PFSK-1 (cell line): ENCODE data around the gene CYP2D6.

Experiments used
- FOXP2 ChIP-seq: optimal IDR thresholded peaks from 2 replicates; pipeline ENCODE3; 2011; ENCODE audit warnings: borderline replicate concordance, control low read depth, inconsistent platforms; ENCODE audit not compliant: insufficient read depth; ENCODE audit errors: extremely low read length, extremely low read depth
- POLR2AphosphoS5 ChIP-seq: IDR thresholded peaks from 2 replicates; pipeline ENCODE4 v1.6.1; 2012; ENCODE audit warnings: low read depth, mild to moderate bottlenecking, control low read depth, low read length, moderate library complexity
- REST ChIP-seq, 2 experiments: IDR thresholded peaks; 2 replicates each; pipeline versions ENCODE4 v1.6.1 to v1.8.0; 2011 to 2012; ENCODE audit warnings: low read depth in 2 of 2, low read length in 2 of 2, control low read depth in 1 of 2, inconsistent platforms in 1 of 2, mild to moderate bottlenecking in 1 of 2, moderate library complexity in 1 of 2; ENCODE audit not compliant: insufficient read depth in 1 of 2
- SIN3A ChIP-seq: IDR thresholded peaks from 2 replicates; pipeline ENCODE4 v1.6.1; 2012; ENCODE audit warnings: mild to moderate bottlenecking, low read length, moderate library complexity, borderline replicate concordance; ENCODE audit not compliant: insufficient read depth
- TAF1 ChIP-seq: IDR thresholded peaks from 2 replicates; pipeline ENCODE4 v1.6.1; 2012; ENCODE audit warnings: low read length, control low read depth, borderline replicate concordance; ENCODE audit not compliant: insufficient read depth

The CYP2D6 gene

GRCh38 chr22:42152661-42153270 lies 22.2 kb upstream of the CYP2D6 start:
- TF ChIP-seq FOXP2, result no peak

- TF ChIP-seq REST (IDR thresholded peaks at IDR 0.05; ENCODE audit: insufficient read depth in 1 of 2, low read depth in 2 of 2, low read length in 2 of 2) (no peak), FOXP2 (no peak), POLR2AphosphoS5 (no peak), SIN3A (no peak), TAF1 (no peak)
Observed at GRCh38 chr22:42151924-42152635, 21.5 kb upstream of the CYP2D6 start.

GRCh38 chr22:42150727-42151590 lies 20.3 kb upstream of the CYP2D6 start:
- TF ChIP-seq REST (IDR thresholded peaks at IDR 0.05; ENCODE audit: insufficient read depth in 1 of 2, low read depth in 2 of 2, low read length in 2 of 2) (no peak), SIN3A (no peak), FOXP2 (no peak), POLR2AphosphoS5 (no peak), TAF1 (no peak)

- TF ChIP-seq SIN3A (no peak), REST (IDR thresholded peaks at IDR 0.05; ENCODE audit: insufficient read depth in 1 of 2, low read depth in 2 of 2, low read length in 2 of 2) (no peak), POLR2AphosphoS5 (no peak), FOXP2 (no peak), TAF1 (no peak)
Observed at GRCh38 chr22:42145175-42145574, 14.6 kb upstream of the CYP2D6 start.

GRCh38 chr22:42142771-42143461 lies 12.3 kb upstream of the CYP2D6 start:
- no peak for TF ChIP-seq REST (IDR thresholded peaks at IDR 0.05; ENCODE audit: insufficient read depth in 1 of 2, low read depth in 2 of 2, low read length in 2 of 2)
- no peak for TF ChIP-seq POLR2AphosphoS5
- TF ChIP-seq SIN3A, result no peak
- TF ChIP-seq TAF1, result no peak
- TF ChIP-seq FOXP2, result no peak
